NB4 (cell line): Measurements from ENCODE around the gene PDGFB.

Source experiments
- POLR2A ChIP-seq: IDR thresholded peaks from 2 replicates; pipeline ENCODE4 v1.6.1; 2011; ENCODE audit warnings: mild to moderate bottlenecking; ENCODE audit not compliant: insufficient read length; ENCODE audit errors: extremely low read depth
- TF ChIP-seq, protein P1 (sequence below): IDR thresholded peaks from one replicate; pipeline ENCODE4 v1.5.1; 2012; ENCODE audit warnings: low read depth, low read length
- TF ChIP-seq, protein P2 (sequence below): IDR thresholded peaks from 2 replicates; pipeline ENCODE4 v1.6.1; 2011; ENCODE audit warnings: low read depth, low read length

DNA sequence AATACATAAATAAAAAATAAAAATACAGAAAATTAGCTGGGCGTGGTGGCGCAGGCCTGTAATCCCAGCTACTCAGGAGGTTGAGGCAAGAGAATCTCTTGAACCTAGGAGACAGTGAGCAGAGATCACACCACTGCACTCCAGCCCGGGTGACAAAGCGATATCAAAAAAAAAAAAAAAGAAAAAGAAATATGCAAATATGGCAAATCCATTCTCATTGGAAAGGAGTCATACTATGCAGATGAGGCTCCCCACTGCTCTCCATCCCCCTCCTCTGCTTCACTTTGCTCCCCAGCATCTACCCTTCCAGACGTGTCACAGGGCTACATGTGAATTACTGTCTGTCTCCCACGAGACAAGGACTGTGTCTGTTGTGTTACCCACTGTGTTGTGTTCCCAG lies 36.3 kb upstream of the PDGFB start:
- TF ChIP-seq, protein P1, sequence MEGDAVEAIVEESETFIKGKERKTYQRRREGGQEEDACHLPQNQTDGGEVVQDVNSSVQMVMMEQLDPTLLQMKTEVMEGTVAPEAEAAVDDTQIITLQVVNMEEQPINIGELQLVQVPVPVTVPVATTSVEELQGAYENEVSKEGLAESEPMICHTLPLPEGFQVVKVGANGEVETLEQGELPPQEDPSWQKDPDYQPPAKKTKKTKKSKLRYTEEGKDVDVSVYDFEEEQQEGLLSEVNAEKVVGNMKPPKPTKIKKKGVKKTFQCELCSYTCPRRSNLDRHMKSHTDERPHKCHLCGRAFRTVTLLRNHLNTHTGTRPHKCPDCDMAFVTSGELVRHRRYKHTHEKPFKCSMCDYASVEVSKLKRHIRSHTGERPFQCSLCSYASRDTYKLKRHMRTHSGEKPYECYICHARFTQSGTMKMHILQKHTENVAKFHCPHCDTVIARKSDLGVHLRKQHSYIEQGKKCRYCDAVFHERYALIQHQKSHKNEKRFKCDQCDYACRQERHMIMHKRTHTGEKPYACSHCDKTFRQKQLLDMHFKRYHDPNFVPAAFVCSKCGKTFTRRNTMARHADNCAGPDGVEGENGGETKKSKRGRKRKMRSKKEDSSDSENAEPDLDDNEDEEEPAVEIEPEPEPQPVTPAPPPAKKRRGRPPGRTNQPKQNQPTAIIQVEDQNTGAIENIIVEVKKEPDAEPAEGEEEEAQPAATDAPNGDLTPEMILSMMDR = no peak
- no peak for TF ChIP-seq POLR2A
- TF ChIP-seq, protein P2, sequence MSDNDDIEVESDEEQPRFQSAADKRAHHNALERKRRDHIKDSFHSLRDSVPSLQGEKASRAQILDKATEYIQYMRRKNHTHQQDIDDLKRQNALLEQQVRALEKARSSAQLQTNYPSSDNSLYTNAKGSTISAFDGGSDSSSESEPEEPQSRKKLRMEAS = no peak
